Kidney (tissue), 14 donors: ENCODE data around the gene ZNF700. TPM values are rescaled to one million over a fixed set of nuclear protein-coding genes. Genes with fewer than 3 reads are reported as not detected.

Source experiments
- DNase-seq, 5 donors: peaks; one replicate each; pipeline ENCODE4 v3.0.0-alpha.2; 2013 to 2020
- FAIRE-seq: peaks from 2 replicates; lab custom pipeline; 2012; peaks lifted over from hg19 to GRCh38; lab: Jason Lieb, UNC
- H3K27ac ChIP-seq, 2 donors: one replicate each; pipeline ENCODE4 v1.7.0; 2013; ENCODE audit warnings: low read depth in 2 of 2, low read length in 2 of 2, inconsistent platforms in 1 of 2
- H3K27me3 ChIP-seq: one replicate; pipeline ENCODE4 v1.7.1; 2013; ENCODE audit warnings: low read length, inconsistent platforms; ENCODE audit not compliant: control insufficient read depth, insufficient read depth
- H3K36me3 ChIP-seq, 3 donors: one replicate each; pipeline versions ENCODE4 v1.7.0 to v1.7.1; 2013; ENCODE audit warnings: low read length in 3 of 3, control low read depth in 1 of 3, inconsistent platforms in 1 of 3; ENCODE audit not compliant: insufficient read depth in 3 of 3, control insufficient read depth in 2 of 3
- H3K4me1 ChIP-seq, 3 donors: one replicate each; pipeline versions ENCODE4 v1.7.0 to v1.7.1; 2013; ENCODE audit warnings: low read length in 3 of 3, inconsistent platforms in 1 of 3, low read depth in 1 of 3; ENCODE audit not compliant: control insufficient read depth in 2 of 3, insufficient read depth in 2 of 3
- H3K4me3 ChIP-seq, 3 donors: one replicate each; pipeline versions ENCODE4 v1.7.0 to v1.8.1; 2013; ENCODE audit warnings: low read length in 3 of 3, control low read depth in 1 of 3, inconsistent platforms in 1 of 3
- H3K9ac ChIP-seq, 3 donors: one replicate each; pipeline versions ENCODE4 v1.7.0 to v1.7.1; 2013; ENCODE audit warnings: low read length in 3 of 3, control low read depth in 1 of 3, inconsistent platforms in 1 of 3
- H3K9me3 ChIP-seq, 3 donors: one replicate each; pipeline versions ENCODE4 v1.7.0 to v1.7.1; 2013; ENCODE audit warnings: low read length in 3 of 3, control low read depth in 1 of 3, inconsistent platforms in 1 of 3; ENCODE audit not compliant: control insufficient read depth in 2 of 3, insufficient read depth in 1 of 3
- CTCF ChIP-seq: IDR thresholded peaks from 3 replicates; pipeline ENCODE4 v1.5.1; 2012; ENCODE audit warnings: mild to moderate bottlenecking, moderate library complexity, borderline replicate concordance; ENCODE audit not compliant: insufficient read depth; ENCODE audit errors: extremely low read depth
- intact Hi-C: fragments of 100-400 bp; cut with DNase I; formaldehyde crosslinking; loops from one replicate; pipeline ENCODE4 v1.11.1; 2022
- polyA plus RNA-seq: library from polyadenylated mRNA; stranded (reverse); fragments of 350-450 nt; fragmentation: Illumina TruSeq; extraction: RNeasy Lipid Tissue Mini Kit (QIAGEN cat#74804); gene quantifications from one replicate; pipeline ENCODE4 v1.2.3, GENCODE V29; 2014; ENCODE audit warnings: low read depth, low replicate concordance; ENCODE audit not compliant: insufficient read depth
- total RNA-seq: library from RNA; stranded (reverse); fragmentation: NEBNext Ultra II Directional; extraction: Animal tissue kit (Norgen Biotek cat#: 25700); gene quantifications from one replicate; pipeline ENCODE4 v1.2.1, GENCODE V29; 2021
- donor health status: control.
- donor health status: control.
- donor health status: control.
- donor health status: control.
- donor health status: control.
- donor health status: DM: yes; HTN: yes; CAD: no.
- donor health status: Normal renal cell carcinoma (clear cell type).

Gene ZNF700
- total and polyA plus RNA-seq, 2 donors from 2014 or later = 7.2 to 20.9 TPM

GRCh38 chr19:11982526-11982925 is 57.6 kb downstream of the ZNF700 start:
- Histone ChIP-seq H3K36me3 (peaks cover 11 to 20% (median 17%) of the 10 kb centered on the region in 3 donors), H3K27me3 (no peaks in the 10 kb centered on the region), H3K4me1 (no peaks in the 10 kb centered on the region), H3K9me3 (peaks cover 8 to 53% (median 20%) of the 10 kb centered on the region in 3 donors), H3K27ac (no peak overlapping the region), H3K4me3 (no peak overlapping the region), H3K9ac (no peak overlapping the region)
- TF ChIP-seq CTCF = no peak
- intact Hi-C loops = no loop called here
- DNase-seq (no peak), FAIRE-seq (no peak)

GRCh38 chr19:11984986-11985385 is 60.1 kb downstream of the ZNF700 start:
- Histone ChIP-seq H3K27ac (no peak overlapping the region), H3K9me3 (peaks cover 4 to 28% (median 6%) of the 10 kb centered on the region in 3 donors), H3K4me1 (no peaks in the 10 kb centered on the region), H3K36me3 (no peaks in the 10 kb centered on the region), H3K9ac (no peak overlapping the region), H3K27me3 (no peaks in the 10 kb centered on the region), H3K4me3 (no peak overlapping the region)
- FAIRE-seq = no peak
- intact Hi-C loops = no loop called here
- no peak for TF ChIP-seq CTCF
- peak in 4 of 5 donors; percentile 15 to 41 (median 30) for DNase-seq

- Histone ChIP-seq H3K9me3 (peaks cover 0 to 10% (median 4%) of the 10 kb centered on the region in 3 donors), H3K4me3 (no peak overlapping the region), H3K9ac (no peak overlapping the region), H3K27ac (no peak overlapping the region), H3K36me3 (no peaks in the 10 kb centered on the region), H3K27me3 (no peaks in the 10 kb centered on the region), H3K4me1 (no peaks in the 10 kb centered on the region)
- DNase-seq (peak in 1 of 5 donors; percentile 40), FAIRE-seq (no peak)
- intact Hi-C loops = no loop called here
- TF ChIP-seq CTCF = no peak
Observed at GRCh38 chr19:11986754-11987153, 61.8 kb downstream of the ZNF700 start.
